SK-N-SH (cell line): Measurements from ENCODE around the gene CEACAM16. TPM values are rescaled to one million over a fixed set of nuclear protein-coding genes. Genes with fewer than 3 reads are reported as not detected.

ENCODE experiments used
- CTCF ChIA-PET: fragments of 300-600, 350-600 bp; formaldehyde crosslinking; extraction: SDS; loops from one replicate; lab custom pipeline; 2021; lab: Yijun Ruan, JAX
- POLR2A ChIA-PET: fragments of 350-600 bp; sonication (Branson Sonifier 250); formaldehyde crosslinking; extraction: SDS; loops from one replicate; lab custom pipeline; 2020; ENCODE audit warnings: antibody characterized with exemption, inconsistent platforms; lab: Yijun Ruan, JAX
- DNase-seq: peaks from one replicate; pipeline ENCODE4 v3.0.0; 2012
- H2AFZ ChIP-seq: fragments of 200-600 bp; sonication (generic); 2 replicates; pipeline ENCODE4 v1.8.1; 2016; ENCODE audit warnings: antibody characterized with exemption, mild to moderate bottlenecking, low read depth
- H3F3A ChIP-seq: fragments of 200-600 bp; sonication (generic); replicated peaks from 2 replicates; pipeline ENCODE3; 2016; ENCODE audit warnings: antibody characterized with exemption, mild to moderate bottlenecking; ENCODE audit not compliant: insufficient read depth
- H3K27ac ChIP-seq, 2 experiments: fragments of 200-500 bp in 1 of 2; fragments of 200-600 bp in 1 of 2; sonication (Bioruptor generic) in 1 of 2; sonication (generic), shearing (Covaris generic) in 1 of 2; 2 replicates each; pipeline versions ENCODE4 v1.5.1 to v1.6.1; 2014 to 2016; ENCODE audit warnings: low read depth in 2 of 2, inconsistent platforms in 1 of 2, low read length in 1 of 2, mild to moderate bottlenecking in 1 of 2, mixed read lengths in 1 of 2
- H3K27me3 ChIP-seq: fragments of 200-600 bp; sonication (generic), shearing (Covaris generic); 2 replicates; pipeline ENCODE4 v1.6.1; 2016; ENCODE audit warnings: mixed run types; ENCODE audit not compliant: insufficient read depth
- H3K36me3 ChIP-seq, 2 experiments: fragments of 200-500 bp in 1 of 2; fragments of 200-600 bp in 1 of 2; sonication (Bioruptor generic) in 1 of 2; sonication (generic) in 1 of 2; replicated peaks in 1 of 2; 2 replicates each; pipeline versions ENCODE3 to v1.5.1; 2014 to 2016; ENCODE audit warnings: low read length in 1 of 2, mild to moderate bottlenecking in 1 of 2; ENCODE audit not compliant: insufficient read depth in 2 of 2, control insufficient read depth in 1 of 2
- H3K4me1 ChIP-seq, 2 experiments: fragments of 200-500 bp in 1 of 2; fragments of 200-600 bp in 1 of 2; sonication (Bioruptor generic) in 1 of 2; sonication (generic), shearing (Covaris generic) in 1 of 2; 2 replicates each; pipeline versions ENCODE4 v1.5.1 to v1.6.1; 2014 to 2016; ENCODE audit warnings: low read depth in 1 of 2, low read length in 1 of 2, mixed run types in 1 of 2; ENCODE audit not compliant: insufficient read depth in 2 of 2, control insufficient read depth in 1 of 2
- H3K4me2 ChIP-seq: fragments of 200-600 bp; sonication (generic), shearing (Covaris generic); 2 replicates; pipeline ENCODE4 v1.6.1; 2017; ENCODE audit warnings: mixed run types
- H3K4me3 ChIP-seq, 2 experiments: fragments of 200-500 bp in 1 of 2; fragments of 200-600 bp in 1 of 2; sonication (Bioruptor generic) in 1 of 2; sonication (generic), shearing (Covaris generic) in 1 of 2; 2 replicates each; pipeline versions ENCODE4 v1.5.1 to v1.8.1; 2014 to 2016; ENCODE audit warnings: low read depth in 2 of 2, inconsistent platforms in 1 of 2, low read length in 1 of 2, mild to moderate bottlenecking in 1 of 2, mixed read lengths in 1 of 2, moderate library complexity in 1 of 2
- H3K79me2 ChIP-seq: fragments of 200-600 bp; sonication (generic); 2 replicates; pipeline ENCODE4 v1.8.1; 2017; ENCODE audit warnings: mild to moderate bottlenecking; ENCODE audit not compliant: insufficient read depth
- H3K9ac ChIP-seq: fragments of 200-600 bp; sonication (generic); 2 replicates; pipeline ENCODE4 v1.6.1; 2017; ENCODE audit warnings: mixed run types
- H3K9me2 ChIP-seq: fragments of 200-600 bp; sonication (generic); 2 replicates; pipeline ENCODE4 v1.6.1; 2017; ENCODE audit warnings: mixed run types
- H3K9me3 ChIP-seq: fragments of 200-600 bp; sonication (generic); 2 replicates; pipeline ENCODE4 v1.6.1; 2017; ENCODE audit warnings: mixed run types, mild to moderate bottlenecking, moderate library complexity
- H4K20me1 ChIP-seq: fragments of 200-600 bp; sonication (generic); 2 replicates; pipeline ENCODE4 v1.6.1; 2017; ENCODE audit warnings: mild to moderate bottlenecking, mixed run types; ENCODE audit not compliant: insufficient read depth
- CHD2 ChIP-seq: fragments of 150-350 bp; IDR thresholded peaks from 2 replicates; pipeline ENCODE4 v1.6.1; 2018; ENCODE audit warnings: low read length; ENCODE audit not compliant: partially characterized antibody
- EZH2phosphoT487 ChIP-seq: fragments of 200-600 bp; sonication (generic); IDR thresholded peaks from 2 replicates; pipeline ENCODE4 v1.6.1; 2017; ENCODE audit warnings: low read depth, mixed run types, mild to moderate bottlenecking, antibody characterized with exemption, moderate library complexity, borderline replicate concordance
- MEF2A ChIP-seq: IDR thresholded peaks from 2 replicates; pipeline ENCODE4 v1.4.0; 2012; ENCODE audit warnings: low read depth, borderline replicate concordance
- NRF1 ChIP-seq: IDR thresholded peaks from 2 replicates; pipeline ENCODE4 v1.6.1; 2012; ENCODE audit warnings: low read depth, mild to moderate bottlenecking, low read length
- POLR2AphosphoS5 ChIP-seq: IDR thresholded peaks from 2 replicates; pipeline ENCODE4 v1.6.1; 2012; ENCODE audit warnings: low read depth, low read length
- RCOR1 ChIP-seq: fragments of 150-350 bp; IDR thresholded peaks from 2 replicates; pipeline ENCODE4 v1.6.1; 2017; ENCODE audit warnings: antibody characterized with exemption, low read length
- SIN3A ChIP-seq: IDR thresholded peaks from 2 replicates; pipeline ENCODE4 v1.6.1; 2012; ENCODE audit warnings: low read depth, mild to moderate bottlenecking, low read length, moderate library complexity, borderline replicate concordance
- SMC3 ChIP-seq: IDR thresholded peaks from 2 replicates; pipeline ENCODE4 v1.6.1; 2012; ENCODE audit warnings: low read depth, low read length, improper control_type of control experiment
- TEAD4 ChIP-seq: IDR thresholded peaks from 2 replicates; pipeline ENCODE4 v1.4.0; 2012; ENCODE audit warnings: mild to moderate bottlenecking, borderline replicate concordance; ENCODE audit not compliant: insufficient read depth
- WGBS: methylation state at CpG from one replicate; pipeline ENCODE4 v1.1.6; 2017; ENCODE audit warnings: low lambda C conversion rate; 5-methylcytosine and 5-hydroxymethylcytosine counted together
- polyA plus RNA-seq, 3 experiments: library from polyadenylated mRNA; depleted of rRNA; stranded (reverse); fragments of >200 nt; gene quantifications; 2 replicates each; pipeline ENCODE4 v1.2.3, GENCODE V29; 2012
- TF ChIP-seq, protein P1 (sequence below): IDR thresholded peaks from 2 replicates; pipeline ENCODE4 v1.6.1; 2012; ENCODE audit warnings: mild to moderate bottlenecking, low read depth, low read length, moderate library complexity

The CEACAM16 gene
- polyA plus RNA-seq, 1 of the 3 experiments (the other 2 are of a cell fraction) = not detected

DNA sequence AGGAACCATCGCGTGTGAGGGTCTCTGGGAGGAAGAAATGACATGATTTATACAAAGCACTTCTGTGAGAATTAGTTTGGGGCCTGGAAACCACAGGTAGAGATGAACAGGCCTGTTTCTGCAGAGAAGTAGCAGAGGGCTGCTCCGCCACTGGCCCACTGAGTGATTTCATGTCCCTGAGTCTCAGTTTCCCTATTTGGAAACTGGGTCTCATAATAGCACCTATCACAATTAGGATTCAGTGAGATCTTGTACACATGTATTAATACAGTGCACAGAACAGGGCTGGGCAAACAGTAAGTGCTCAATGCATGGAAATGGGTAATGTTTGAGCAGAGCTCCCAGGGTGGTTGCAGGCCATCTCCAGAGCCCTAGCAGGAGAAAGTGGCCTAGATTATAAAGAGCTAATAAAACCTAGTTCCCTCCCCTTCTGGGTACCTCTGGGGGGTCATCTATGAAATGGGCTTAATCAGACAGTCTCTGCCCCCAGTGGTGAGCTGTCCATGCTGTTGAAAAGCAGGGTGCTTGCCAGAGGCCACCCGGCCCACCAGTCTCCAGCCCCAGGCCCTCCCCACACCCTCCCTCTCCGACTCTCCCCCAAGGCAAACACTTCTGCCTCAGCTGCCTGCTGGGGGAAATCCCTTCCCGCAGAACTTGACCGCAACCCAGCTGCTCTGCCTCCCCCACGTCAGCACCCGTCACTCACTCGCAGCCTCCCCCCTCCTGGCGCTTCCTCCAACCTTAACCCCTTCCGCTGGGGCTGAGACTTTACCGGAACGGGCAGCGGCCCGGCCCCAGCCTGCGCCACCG, 54.1 kb downstream of the CEACAM16 start (continued):
- TF ChIP-seq NRF1 (no peak), RCOR1 (no peak), SIN3A (peak; percentile 92)
- TF ChIP-seq, protein P1, sequence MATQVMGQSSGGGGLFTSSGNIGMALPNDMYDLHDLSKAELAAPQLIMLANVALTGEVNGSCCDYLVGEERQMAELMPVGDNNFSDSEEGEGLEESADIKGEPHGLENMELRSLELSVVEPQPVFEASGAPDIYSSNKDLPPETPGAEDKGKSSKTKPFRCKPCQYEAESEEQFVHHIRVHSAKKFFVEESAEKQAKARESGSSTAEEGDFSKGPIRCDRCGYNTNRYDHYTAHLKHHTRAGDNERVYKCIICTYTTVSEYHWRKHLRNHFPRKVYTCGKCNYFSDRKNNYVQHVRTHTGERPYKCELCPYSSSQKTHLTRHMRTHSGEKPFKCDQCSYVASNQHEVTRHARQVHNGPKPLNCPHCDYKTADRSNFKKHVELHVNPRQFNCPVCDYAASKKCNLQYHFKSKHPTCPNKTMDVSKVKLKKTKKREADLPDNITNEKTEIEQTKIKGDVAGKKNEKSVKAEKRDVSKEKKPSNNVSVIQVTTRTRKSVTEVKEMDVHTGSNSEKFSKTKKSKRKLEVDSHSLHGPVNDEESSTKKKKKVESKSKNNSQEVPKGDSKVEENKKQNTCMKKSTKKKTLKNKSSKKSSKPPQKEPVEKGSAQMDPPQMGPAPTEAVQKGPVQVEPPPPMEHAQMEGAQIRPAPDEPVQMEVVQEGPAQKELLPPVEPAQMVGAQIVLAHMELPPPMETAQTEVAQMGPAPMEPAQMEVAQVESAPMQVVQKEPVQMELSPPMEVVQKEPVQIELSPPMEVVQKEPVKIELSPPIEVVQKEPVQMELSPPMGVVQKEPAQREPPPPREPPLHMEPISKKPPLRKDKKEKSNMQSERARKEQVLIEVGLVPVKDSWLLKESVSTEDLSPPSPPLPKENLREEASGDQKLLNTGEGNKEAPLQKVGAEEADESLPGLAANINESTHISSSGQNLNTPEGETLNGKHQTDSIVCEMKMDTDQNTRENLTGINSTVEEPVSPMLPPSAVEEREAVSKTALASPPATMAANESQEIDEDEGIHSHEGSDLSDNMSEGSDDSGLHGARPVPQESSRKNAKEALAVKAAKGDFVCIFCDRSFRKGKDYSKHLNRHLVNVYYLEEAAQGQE = peak; percentile 55

DNA sequence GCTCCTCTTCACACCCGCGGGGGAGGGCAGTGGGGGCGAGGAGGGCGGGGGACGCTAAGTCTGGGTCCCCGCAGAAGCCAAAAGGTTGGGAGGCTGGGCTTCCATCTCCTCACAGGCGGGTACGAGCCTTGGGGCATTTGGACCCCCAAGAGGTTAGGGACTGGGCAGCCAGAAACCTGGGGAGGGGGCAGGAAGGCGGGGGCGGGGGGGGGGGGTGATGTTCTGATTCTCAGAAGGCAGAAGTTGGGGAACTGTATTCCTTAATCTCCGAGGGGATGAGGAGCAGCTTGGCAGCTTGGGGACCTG, 54.6 kb downstream of the CEACAM16 start:
- Histone ChIP-seq H3K36me3 (peaks cover 9 to 17% of the 10 kb centered on the region in 2 experiments), H3K9ac (no peak overlapping the region; the same call in 1 of the 2 replicates), H3K9me2 (no peaks in the 10 kb centered on the region), H2AFZ (no peak overlapping the region), H3K9me3 (no peaks in the 10 kb centered on the region), H3K4me3 (peak overlapping the region; percentile 31 to 54; a peak in 3 of 4 replicates), H3K27ac (peak overlapping the region; percentile 64 to 70), H3K79me2 (peaks cover 30% of the 10 kb centered on the region), H3K27me3 (no peaks in the 10 kb centered on the region), H4K20me1 (peaks cover 5% of the 10 kb centered on the region; the same call in 1 of the 2 replicates), H3K4me1 (peaks cover 20 to 27% of the 10 kb centered on the region in 2 experiments; a peak in 3 of 4 replicates), H3F3A (peaks cover 19% of the 10 kb centered on the region), H3K4me2 (peak overlapping the region; percentile 83)
- ChIA-PET CTCF (interaction anchor here (1.0 to 8.7 kb wide), 5 partner anchors 9 to 183 kb away, joined by 3 to 86 read pairs (median 5); no protein-coding TSS in a partner anchor), POLR2A (no interaction called here)
- 0% methylated on average over 8 of the region's 11 CpGs for WGBS
- no peak for TF ChIP-seq MEF2A
- TF ChIP-seq POLR2AphosphoS5 = no peak
- TF ChIP-seq EZH2phosphoT487 = no peak
- no peak for TF ChIP-seq CHD2
- no peak for TF ChIP-seq SMC3
- peak; percentile 4; the same call in 1 of the 2 replicates for TF ChIP-seq TEAD4
- no peak for DNase-seq
